MG63 (cell line): ENCODE results near the gene KLHL33. TPM values are rescaled to one million over a fixed set of nuclear protein-coding genes. Genes with fewer than 3 reads are reported as not detected.

Experiments used
- total RNA-seq: library from RNA; depleted of rRNA; stranded (reverse); fragments of >200 nt; shearing (Covaris generic); gene quantifications from 2 replicates; pipeline ENCODE4 v1.2.3, GENCODE V29; 2014; ENCODE audit warnings: low replicate concordance; rRNA removed

The KLHL33 gene
- total RNA-seq, 1 experiment from 2014 or later = not detected

Other genes with a start within 250 kb of the KLHL33 start
- not detected in 2 replicates for gene OR11G2, start 245.3 kb downstream of the KLHL33 start, total RNA-seq
- gene OR11H6, start 212.5 kb downstream of the KLHL33 start, total RNA-seq = not detected in 2 replicates
- not detected in 2 replicates for gene OR11H7, start 207.2 kb downstream of the KLHL33 start, total RNA-seq
- gene OR11H4, start 196.9 kb downstream of the KLHL33 start, total RNA-seq = not detected in 2 replicates
- gene TTC5, start 130.2 kb downstream of the KLHL33 start, total RNA-seq = 12.6 and 36.7 TPM in 2 replicates
- gene CCNB1IP1, start 102.9 kb downstream of the KLHL33 start, total RNA-seq = 38.0 and 151 TPM in 2 replicates
- gene PARP2, start 92.5 kb downstream of the KLHL33 start, total RNA-seq = 5.9 and 7.5 TPM in 2 replicates
- 7.4 and 8.8 TPM in 2 replicates for gene TEP1, start 22.7 kb downstream of the KLHL33 start, total RNA-seq
- 31.7 and 47.5 TPM in 2 replicates for gene OSGEP, start 18.6 kb upstream of the KLHL33 start, total RNA-seq
- 145 and 217 TPM in 2 replicates for gene APEX1, start 19.1 kb upstream of the KLHL33 start, total RNA-seq
- 21.4 and 23.3 TPM in 2 replicates for gene PIP4P1, start 25.3 kb upstream of the KLHL33 start, total RNA-seq
- 21.3 and 26.7 TPM in 2 replicates for gene PNP, start 33.2 kb upstream of the KLHL33 start, total RNA-seq
- not detected in 2 replicates for gene RNASE10, start 69.4 kb upstream of the KLHL33 start, total RNA-seq
- gene RNASE9, start 124.9 kb upstream of the KLHL33 start, total RNA-seq = not detected in 2 replicates
- gene RNASE11, start 151.8 kb upstream of the KLHL33 start, total RNA-seq = not detected in 2 replicates
- gene RNASE12, start 155.2 kb upstream of the KLHL33 start, total RNA-seq = not detected in 2 replicates
- not detected in 2 replicates for gene OR6S1, start 205.5 kb upstream of the KLHL33 start, total RNA-seq
- gene RNASE4, start 248.4 kb upstream of the KLHL33 start, total RNA-seq = 2.3 and 6.1 TPM in 2 replicates